HepG2 (cell line): ENCODE data around the gene TMEM139. TPM values are rescaled to one million over a fixed set of nuclear protein-coding genes. Genes with fewer than 3 reads are reported as not detected.

Source experiments
- ATAC-seq: fragments of 200-7000 bp; cut with Tn5 transposase; 3 replicates; pipeline ENCODE4 v1.9.1; 2020; ENCODE audit warnings: mild to moderate bottlenecking, moderate library complexity
- BruUV-seq: library from RNA; stranded (reverse); fragments of 400-500 nt; replicated peaks from 2 replicates; lab custom pipeline; 2021; lab: Mats Ljungman, UMichigan
- CTCF ChIA-PET: fragments of 300-600 bp; formaldehyde crosslinking; extraction: SDS; loops from one replicate; lab custom pipeline; 2021; ENCODE audit warnings: low total read pairs, inconsistent platforms, low intra/inter-chr PET ratio; lab: Yijun Ruan, JAX
- POLR2A ChIA-PET: fragments of 350-600 bp; sonication (Branson Sonifier 250); formaldehyde crosslinking; loops from one replicate; lab custom pipeline; 2020; ENCODE audit warnings: antibody characterized with exemption, inconsistent platforms; lab: Yijun Ruan, JAX
- DNase-seq: peaks from one replicate; pipeline ENCODE4 v3.0.0-alpha.2; 2015; ENCODE audit warnings: low spot score
- FAIRE-seq: peaks from 3 replicates; lab custom pipeline; 2011; peaks lifted over from hg19 to GRCh38; lab: Jason Lieb, UNC
- H2AFZ ChIP-seq: one replicate; pipeline ENCODE4 v1.6.1; 2011; ENCODE audit warnings: low read length, inconsistent platforms
- H3K27ac ChIP-seq: fragments of 300-600 bp; 3 replicates; pipeline ENCODE4 v1.8.0; 2011; ENCODE audit warnings: mixed run types, mild to moderate bottlenecking, mixed read lengths, low read length, inconsistent platforms; ENCODE audit not compliant: insufficient read depth; ENCODE audit errors: extremely low read length
- H3K27me3 ChIP-seq, 2 experiments: fragments of 200-600 bp in 1 of 2; 2 replicates in 1 of 2; 3 replicates in 1 of 2; pipeline versions ENCODE4 v1.6.0 to v1.8.0; 2011; ENCODE audit warnings: low read length in 2 of 2, mild to moderate bottlenecking in 2 of 2, moderate library complexity in 2 of 2, inconsistent platforms in 1 of 2; ENCODE audit not compliant: insufficient read depth in 2 of 2, control insufficient read depth in 1 of 2
- H3K36me3 ChIP-seq, 2 experiments: fragments of 200-600 bp in 1 of 2; replicated peaks in 1 of 2; 2 replicates in 1 of 2; 3 replicates in 1 of 2; pipeline versions ENCODE4 v1.5.1 to v1.8.0; 2011; ENCODE audit warnings: low read length in 2 of 2, inconsistent platforms in 1 of 2; ENCODE audit not compliant: insufficient read depth in 2 of 2, control insufficient read depth in 1 of 2
- H3K4me1 ChIP-seq: 2 replicates; pipeline ENCODE4 v1.5.1; 2012; ENCODE audit warnings: low read length, inconsistent platforms; ENCODE audit not compliant: insufficient read depth
- H3K4me2 ChIP-seq: 2 replicates; pipeline ENCODE4 v1.6.0; 2011; ENCODE audit warnings: low read depth, low read length, inconsistent platforms
- H3K4me3 ChIP-seq, 3 experiments: fragments of 200-600 bp in 1 of 3; sonication (generic), shearing (Covaris generic) in 1 of 3; replicated peaks in 1 of 3; 2 replicates each; pipeline ENCODE4 v1.5.1; 2011 to 2016; ENCODE audit warnings: low read length in 3 of 3, inconsistent platforms in 2 of 3, low read depth in 2 of 3, mild to moderate bottlenecking in 2 of 3, control low read depth in 1 of 3, mixed read lengths in 1 of 3; ENCODE audit not compliant: insufficient read depth in 1 of 3
- H3K79me2 ChIP-seq: one replicate; pipeline ENCODE4 v1.6.1; 2011; ENCODE audit warnings: low read length, inconsistent platforms; ENCODE audit not compliant: insufficient read depth
- H3K9ac ChIP-seq: 2 replicates; pipeline ENCODE4 v1.6.0; 2011; ENCODE audit warnings: mild to moderate bottlenecking, low read depth, low read length, inconsistent platforms; ENCODE audit not compliant: insufficient read depth
- H3K9me3 ChIP-seq: 2 replicates; pipeline ENCODE4 v1.5.1; 2012; ENCODE audit warnings: mild to moderate bottlenecking, low read length
- H4K20me1 ChIP-seq: 2 replicates; pipeline ENCODE4 v1.6.0; 2011; ENCODE audit warnings: inconsistent platforms, mild to moderate bottlenecking, low read length, moderate library complexity; ENCODE audit not compliant: insufficient read depth
- CC2D1A ChIP-seq: sonication (generic); formaldehyde crosslinking; IDR thresholded peaks from 2 replicates; pipeline ENCODE4 v1.8.1; 2023; ENCODE audit warnings: mild to moderate bottlenecking, missing genetic modification reagents
- JUND ChIP-seq: sonication (generic); formaldehyde crosslinking; IDR thresholded peaks from 2 replicates; pipeline ENCODE4 v1.8.0; 2022; ENCODE audit warnings: mild to moderate bottlenecking, missing genetic modification reagents
- KAT2B ChIP-seq: fragments of 150-350 bp; IDR thresholded peaks from 2 replicates; pipeline ENCODE4 v1.6.1; 2014; ENCODE audit warnings: low read depth, low read length, borderline replicate concordance
- TOPORS ChIP-seq: sonication (generic); formaldehyde crosslinking; IDR thresholded peaks from 2 replicates; pipeline ENCODE4 v1.8.0; 2023; ENCODE audit warnings: mild to moderate bottlenecking, missing genetic modification reagents
- XRCC5 ChIP-seq: fragments of 200-400 bp; formaldehyde crosslinking; optimal IDR thresholded peaks from 2 replicates; pipeline ENCODE3; 2017; ENCODE audit warnings: mild to moderate bottlenecking, low read length
- ZNF775 ChIP-seq: sonication (generic); formaldehyde crosslinking; IDR thresholded peaks from 2 replicates; pipeline ENCODE4 v1.4.0; 2020; ENCODE audit warnings: missing genetic modification reagents, mild to moderate bottlenecking, moderate library complexity, borderline replicate concordance
- WGBS: methylation state at CpG from one replicate; pipeline ENCODE4 v1.1.6; 2017; ENCODE audit warnings: low lambda C conversion rate; 5-methylcytosine and 5-hydroxymethylcytosine counted together
- in situ Hi-C: cut with HindIII; loops from 2 replicates; pipeline ENCODE4 v1.10.0; 2017; ENCODE audit warnings: low pct_unique_long_range_greater_than_20kb; ENCODE audit not compliant: extremely low pct_ligation_motif_present
- intact Hi-C: fragments of 100-400 bp; cut with micrococcal nuclease; formaldehyde crosslinking; loops from one replicate; pipeline ENCODE4 v1.10.0; 2022; ENCODE audit not compliant: unreplicated experiment
- polyA plus RNA-seq, 8 experiments: library from polyadenylated mRNA; depleted of rRNA in 3 of 8; stranded (reverse) in 7 of 8; unstranded in 1 of 8; fragments of >200 nt; fragmentation: Illumina TruSeq in 4 of 8; extraction: Trizol in 4 of 8; gene quantifications; 2 replicates each; pipeline versions ENCODE4 v1.2.1 to v1.2.3, GENCODE V29; 2011 to 2016; ENCODE audit warnings: low read depth in 4 of 8, missing spikeins in 1 of 8, mixed read lengths in 1 of 8; ENCODE audit not compliant: insufficient read depth in 1 of 8
- total RNA-seq, 5 experiments: library from RNA; depleted of rRNA; stranded (reverse); fragments of >200 nt; fragmentation: Illumina TruSeq; extraction: Trizol; gene quantifications; 2 replicates each; pipeline ENCODE4 v1.2.3, GENCODE V29; 2016; ENCODE audit warnings: low read depth in 1 of 5

TMEM139 gene
- total and polyA plus RNA-seq, 2 of the 13 experiments (the other 11 are each of a cell fraction or from before 2014, with no cell fraction given), result 7.9 to 14.0 TPM

DNA sequence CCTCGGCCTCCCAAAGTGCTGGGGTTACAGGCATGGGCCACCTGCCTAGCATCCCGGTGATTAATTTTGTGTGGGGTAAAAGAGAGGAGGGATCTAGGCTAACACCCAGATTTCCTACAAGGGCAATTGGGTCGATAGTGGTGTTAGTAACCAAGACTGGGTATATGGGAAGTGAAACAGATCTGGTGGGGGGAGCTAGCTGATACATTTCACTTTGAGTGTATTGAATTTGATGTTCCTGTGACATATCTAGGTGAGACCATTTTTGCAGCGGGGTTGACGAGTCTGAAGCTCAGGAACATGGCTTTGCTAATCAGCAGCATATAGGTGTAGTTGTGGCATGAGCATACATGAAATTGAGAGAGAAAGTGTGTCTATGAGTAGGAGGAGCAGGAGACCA is 43.1 kb downstream of the TMEM139 start:
- Histone ChIP-seq H3K36me3 (no peaks in the 10 kb centered on the region), H3K4me3 (no peak overlapping the region), H4K20me1 (no peaks in the 10 kb centered on the region), H3K79me2 (no peaks in the 10 kb centered on the region), H3K9ac (no peak overlapping the region), H3K27me3 (peaks cover 0 to 6% of the 10 kb centered on the region in 2 experiments; a peak in 2 of 5 replicates), H3K27ac (no peak overlapping the region), H3K9me3 (no peaks in the 10 kb centered on the region), H2AFZ (no peak overlapping the region), H3K4me2 (no peak overlapping the region), H3K4me1 (peaks cover 13% of the 10 kb centered on the region)
- ATAC-seq, result no peak
- TF ChIP-seq JUND (CRISPR knock-in tag), result no peak
- no peak for TF ChIP-seq CC2D1A (CRISPR knock-in tag)
- TF ChIP-seq XRCC5, result no peak
- no peak for TF ChIP-seq ZNF775 (CRISPR knock-in tag)
- intact Hi-C loops (no loop called here), in situ Hi-C loops (no loop called here)
- no TSS peak for BruUV-seq
- DNase-seq, result no peak
- CTCF ChIA-PET, result no interaction called here
- FAIRE-seq, result no peak
- 48% methylated on average over 5 of the region's 5 CpGs for WGBS
- POLR2A ChIA-PET, result no interaction called here

DNA sequence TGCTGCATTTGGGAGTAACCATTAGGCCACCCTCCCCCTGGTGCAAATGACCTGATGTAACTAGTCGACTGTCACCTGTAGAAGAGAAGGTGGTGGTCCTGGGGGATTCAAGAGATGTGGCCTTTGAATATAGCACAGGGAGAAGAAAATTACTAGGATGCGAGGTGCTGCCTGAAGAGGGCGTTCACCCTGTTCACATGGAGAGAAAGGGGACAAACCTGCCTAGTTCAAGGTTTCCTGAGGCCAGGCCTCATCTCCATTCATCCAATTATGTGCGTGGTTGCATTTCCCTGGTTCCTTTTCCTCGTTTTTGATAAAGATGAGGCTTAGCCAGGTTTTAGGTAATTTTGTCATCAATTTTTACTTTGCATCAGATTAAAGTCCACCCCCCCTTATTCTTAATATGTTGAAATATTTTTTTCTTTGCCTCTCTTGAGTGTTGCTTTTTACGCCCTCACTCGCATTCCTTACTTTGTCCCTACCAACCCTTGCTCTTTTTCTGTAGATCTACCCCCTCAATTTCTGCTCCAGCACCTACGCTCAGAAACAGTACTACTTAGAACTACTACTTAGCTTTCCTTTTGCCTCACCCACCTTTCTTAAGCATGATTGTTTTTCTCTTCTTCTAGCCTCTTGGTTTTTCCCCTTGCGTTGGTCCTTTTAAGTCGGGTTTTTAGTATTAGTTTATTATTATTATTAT is 44.9 kb downstream of the TMEM139 start:
- H3K4me3 ChIP-seq, result no peak overlapping the region
- POLR2A ChIA-PET, result no interaction called here
- in situ Hi-C loops, result no loop called here
- BruUV-seq, result no TSS peak
- no peak overlapping the region for H3K9ac ChIP-seq
- H3K4me1 ChIP-seq, result 0 out of 2 replicates have a peak, but pooled peaks cover 5% of the 10 kb centered on the region
- ATAC-seq, result no peak
- FAIRE-seq, result no peak
- no peaks in the 10 kb centered on the region for H3K79me2 ChIP-seq
- H3K4me2 ChIP-seq, result no peak overlapping the region
- H3K36me3 ChIP-seq, result no peaks in the 10 kb centered on the region
- no peaks in the 10 kb centered on the region for H4K20me1 ChIP-seq
- no peaks in the 10 kb centered on the region for H3K27me3 ChIP-seq
- no peak for DNase-seq
- TF ChIP-seq KAT2B (no peak), TOPORS (no peak)
- TF ChIP-seq, all 625 proteins: peak for 0
- H3K9me3 ChIP-seq, result no peaks in the 10 kb centered on the region
- CTCF ChIA-PET, result no interaction called here
- H3K27ac ChIP-seq, result no peak overlapping the region
- intact Hi-C loops, result no loop called here
- WGBS, result 41% methylated on average over 10 of the region's 10 CpGs
- H2AFZ ChIP-seq, result no peak overlapping the region
